ENCODE results near the gene SRD5A1. TPM values are rescaled to one million over a fixed set of nuclear protein-coding genes. Genes with fewer than 3 reads are reported as not detected.

Gene SRD5A1
- total RNA-seq, 1 experiment from 2014 or later = 29.9 TPM

GRCh38 chr5:6720561-6720921, 87.3 kb downstream of the SRD5A1 start:
- Histone ChIP-seq H3K79me1 (ENCODE audit: insufficient read depth, low read depth, low read length, poor library complexity, severe bottlenecking) (peaks cover 19% of the 10 kb centered on the region), H2BK20ac (ENCODE audit: low read depth, low read length, poor library complexity, severe bottlenecking) (no peak overlapping the region), H2BK120ac (ENCODE audit: low read depth, low read length, poor library complexity, severe bottlenecking) (no peak overlapping the region), H2BK5ac (ENCODE audit: insufficient read length, low read length) (no peak overlapping the region), H3T11ph (ENCODE audit: low read length) (no peak overlapping the region), H3K27me3 (ENCODE audit: insufficient read depth, low read length) (no peaks in the 10 kb centered on the region), H3K9ac (ENCODE audit: extremely low read depth, insufficient read length, low read length) (no peak overlapping the region), H3K27ac (ENCODE audit: insufficient read length, low read depth, low read length) (no peak overlapping the region), H3K4me1 (ENCODE audit: insufficient read depth, low read length) (no peaks in the 10 kb centered on the region; the same call in 1 of the 2 replicates), H3K23me2 (ENCODE audit: insufficient read length, low read depth, low read length, poor library complexity, severe bottlenecking) (no peaks in the 10 kb centered on the region), H4K8ac (replicated peaks; ENCODE audit: insufficient read length, low read depth, low read length) (no peak overlapping the region), H3K4me2 (ENCODE audit: insufficient read depth, insufficient read length, low read length) (no peak overlapping the region), H2AK5ac (ENCODE audit: insufficient read length, low read length) (no peak overlapping the region), H4K5ac (ENCODE audit: insufficient read length, low read depth, low read length) (no peak overlapping the region), H2AFZ (ENCODE audit: low read length) (no peak overlapping the region), H3K4ac (ENCODE audit: low read depth, low read length) (no peak overlapping the region), H3K56ac (ENCODE audit: insufficient read length, low read depth, low read length) (no peak overlapping the region), H3K14ac (ENCODE audit: insufficient read depth, low read length) (no peak overlapping the region), H3K79me2 (ENCODE audit: insufficient read depth, low read length) (peaks cover 46% of the 10 kb centered on the region; the same call in 1 of the 2 replicates), H2BK12ac (ENCODE audit: insufficient read length, low read depth, low read length) (no peak overlapping the region), H4K20me1 (ENCODE audit: control insufficient read depth, insufficient read depth, insufficient read length) (peaks cover 13% of the 10 kb centered on the region), H2BK15ac (ENCODE audit: low read depth, low read length) (no peak overlapping the region), H3K23ac (ENCODE audit: insufficient read length, low read depth, low read length) (no peak overlapping the region), H3K18ac (ENCODE audit: insufficient read length, low read depth, low read length) (no peak overlapping the region), H4K91ac (ENCODE audit: insufficient read length, low read depth, low read length) (no peak overlapping the region), H3K9me3 (ENCODE audit: control insufficient read depth, low read depth, low read length) (no peaks in the 10 kb centered on the region)
- no peak for TF ChIP-seq CTCF (conservative IDR thresholded peaks at IDR 0.05)
- no peak for DNase-seq
- peaks cover 52 to 69% of the 10 kb centered on the region in 2 experiments for H3K4me1 Mint-ChIP-seq
- H3K36me3 Mint-ChIP-seq (ENCODE audit: insufficient read depth in 1 of 3, low read depth in 3 of 3) = peaks cover 8 to 14% (median 13%) of the 10 kb centered on the region in 3 experiments; a peak in 6 of 7 replicates
- H3K27me3 Mint-ChIP-seq (ENCODE audit: low read depth) = no peaks in the 10 kb centered on the region
- WGBS (ENCODE audit: extremely low coverage, insufficient read length, low lambda C conversion rate) = no CpG with 5 or more reads among the region's 6 CpGs
- H3K9me3 Mint-ChIP-seq = no peaks in the 10 kb centered on the region
- H3K27ac Mint-ChIP-seq = no peak overlapping the region
- H3K4me3 Mint-ChIP-seq = no peak overlapping the region

Data from H9 (cell line).